ENCODE results near the gene DSCAM. TPM values are rescaled to one million over a fixed set of nuclear protein-coding genes. Genes with fewer than 3 reads are reported as not detected.

The DSCAM gene
- total RNA-seq, 1 experiment from 2014 or later: 0.13 TPM

DNA sequence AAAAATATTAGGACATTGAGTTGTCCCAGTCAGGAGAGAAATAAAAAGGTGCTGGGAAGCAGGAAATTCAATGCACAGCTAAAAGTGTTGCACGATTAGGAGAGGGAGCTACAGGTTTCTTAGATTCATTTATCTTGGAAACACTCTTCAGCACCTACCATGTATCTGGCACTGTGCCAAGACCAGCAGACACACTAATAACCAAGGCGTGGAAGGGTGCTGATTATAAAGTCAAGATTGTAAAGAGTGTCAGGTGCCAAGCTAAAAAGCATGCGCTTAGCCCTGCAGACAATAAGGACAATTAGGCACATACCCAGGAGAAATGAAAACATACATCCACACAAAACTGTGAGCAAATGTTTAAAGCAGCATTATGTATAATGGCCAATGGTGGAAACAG is 129.9 kb downstream of the DSCAM start:
- Mint-ChIP-seq H3K4me1 (no peaks in the 10 kb centered on the region), H3K27me3 (ENCODE audit: low read depth) (0 out of 2 replicates have a peak, but pooled peaks cover 2% of the 10 kb centered on the region), H3K9me3 (peaks cover 35% of the 10 kb centered on the region), H3K27ac (no peak overlapping the region), H3K4me3 (no peak overlapping the region), H3K36me3 (peaks cover 25% of the 10 kb centered on the region)
- no peak for ATAC-seq
- no peak for DNase-seq (ENCODE audit: low spot score)
- POLR2A ChIA-PET: no interaction called here
- TF ChIP-seq, protein P1, sequence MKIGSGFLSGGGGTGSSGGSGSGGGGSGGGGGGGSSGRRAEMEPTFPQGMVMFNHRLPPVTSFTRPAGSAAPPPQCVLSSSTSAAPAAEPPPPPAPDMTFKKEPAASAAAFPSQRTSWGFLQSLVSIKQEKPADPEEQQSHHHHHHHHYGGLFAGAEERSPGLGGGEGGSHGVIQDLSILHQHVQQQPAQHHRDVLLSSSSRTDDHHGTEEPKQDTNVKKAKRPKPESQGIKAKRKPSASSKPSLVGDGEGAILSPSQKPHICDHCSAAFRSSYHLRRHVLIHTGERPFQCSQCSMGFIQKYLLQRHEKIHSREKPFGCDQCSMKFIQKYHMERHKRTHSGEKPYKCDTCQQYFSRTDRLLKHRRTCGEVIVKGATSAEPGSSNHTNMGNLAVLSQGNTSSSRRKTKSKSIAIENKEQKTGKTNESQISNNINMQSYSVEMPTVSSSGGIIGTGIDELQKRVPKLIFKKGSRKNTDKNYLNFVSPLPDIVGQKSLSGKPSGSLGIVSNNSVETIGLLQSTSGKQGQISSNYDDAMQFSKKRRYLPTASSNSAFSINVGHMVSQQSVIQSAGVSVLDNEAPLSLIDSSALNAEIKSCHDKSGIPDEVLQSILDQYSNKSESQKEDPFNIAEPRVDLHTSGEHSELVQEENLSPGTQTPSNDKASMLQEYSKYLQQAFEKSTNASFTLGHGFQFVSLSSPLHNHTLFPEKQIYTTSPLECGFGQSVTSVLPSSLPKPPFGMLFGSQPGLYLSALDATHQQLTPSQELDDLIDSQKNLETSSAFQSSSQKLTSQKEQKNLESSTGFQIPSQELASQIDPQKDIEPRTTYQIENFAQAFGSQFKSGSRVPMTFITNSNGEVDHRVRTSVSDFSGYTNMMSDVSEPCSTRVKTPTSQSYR (CRISPR knock-in tag; IDR thresholded peaks at IDR 0.05): no peak
- TF ChIP-seq PRRX2 (CRISPR knock-in tag; IDR thresholded peaks at IDR 0.05) (no peak), NR3C1 (CRISPR knock-in tag; conservative IDR thresholded peaks at IDR 0.05; ENCODE audit: low read depth) (no peak), TEAD1 (CRISPR knock-in tag; IDR thresholded peaks at IDR 0.05) (no peak), SOX15 (CRISPR knock-in tag; IDR thresholded peaks at IDR 0.05) (no peak), CREB1 (CRISPR knock-in tag; IDR thresholded peaks at IDR 0.05) (no peak), NFATC4 (CRISPR knock-in tag; IDR thresholded peaks at IDR 0.05) (no peak), ATF1 (CRISPR knock-in tag; IDR thresholded peaks at IDR 0.05) (no peak)
- TF ChIP-seq, protein P2, sequence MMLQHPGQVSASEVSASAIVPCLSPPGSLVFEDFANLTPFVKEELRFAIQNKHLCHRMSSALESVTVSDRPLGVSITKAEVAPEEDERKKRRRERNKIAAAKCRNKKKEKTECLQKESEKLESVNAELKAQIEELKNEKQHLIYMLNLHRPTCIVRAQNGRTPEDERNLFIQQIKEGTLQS (CRISPR knock-in tag; conservative IDR thresholded peaks at IDR 0.05): no peak
- TF ChIP-seq, protein P3, sequence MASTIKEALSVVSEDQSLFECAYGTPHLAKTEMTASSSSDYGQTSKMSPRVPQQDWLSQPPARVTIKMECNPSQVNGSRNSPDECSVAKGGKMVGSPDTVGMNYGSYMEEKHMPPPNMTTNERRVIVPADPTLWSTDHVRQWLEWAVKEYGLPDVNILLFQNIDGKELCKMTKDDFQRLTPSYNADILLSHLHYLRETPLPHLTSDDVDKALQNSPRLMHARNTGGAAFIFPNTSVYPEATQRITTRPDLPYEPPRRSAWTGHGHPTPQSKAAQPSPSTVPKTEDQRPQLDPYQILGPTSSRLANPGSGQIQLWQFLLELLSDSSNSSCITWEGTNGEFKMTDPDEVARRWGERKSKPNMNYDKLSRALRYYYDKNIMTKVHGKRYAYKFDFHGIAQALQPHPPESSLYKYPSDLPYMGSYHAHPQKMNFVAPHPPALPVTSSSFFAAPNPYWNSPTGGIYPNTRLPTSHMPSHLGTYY (CRISPR knock-in tag; IDR thresholded peaks at IDR 0.05): no peak
- TF ChIP-seq, protein P4, sequence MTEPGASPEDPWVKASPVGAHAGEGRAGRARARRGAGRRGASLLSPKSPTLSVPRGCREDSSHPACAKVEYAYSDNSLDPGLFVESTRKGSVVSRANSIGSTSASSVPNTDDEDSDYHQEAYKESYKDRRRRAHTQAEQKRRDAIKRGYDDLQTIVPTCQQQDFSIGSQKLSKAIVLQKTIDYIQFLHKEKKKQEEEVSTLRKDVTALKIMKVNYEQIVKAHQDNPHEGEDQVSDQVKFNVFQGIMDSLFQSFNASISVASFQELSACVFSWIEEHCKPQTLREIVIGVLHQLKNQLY (CRISPR knock-in tag; IDR thresholded peaks at IDR 0.05): no peak
- CTCF ChIA-PET: no interaction called here

DNA sequence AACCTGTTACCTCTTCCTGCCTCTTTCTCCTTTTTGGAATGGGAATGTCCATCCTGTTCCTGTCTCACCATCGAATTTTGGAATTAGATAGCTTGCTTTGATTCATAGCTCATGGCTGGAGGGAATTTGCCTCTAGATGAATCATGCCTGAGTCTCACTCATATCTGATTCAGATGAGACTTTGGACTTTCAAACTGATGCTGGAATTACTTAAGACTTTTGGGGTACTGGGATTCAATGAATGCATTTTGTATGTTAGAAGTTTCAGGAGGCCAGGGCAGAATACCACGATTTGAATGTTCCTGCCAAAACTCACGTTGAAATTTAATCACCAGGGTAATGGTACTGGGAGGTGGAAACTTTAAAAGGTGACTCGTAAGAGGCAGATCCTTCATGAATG is 132.4 kb downstream of the DSCAM start:
- H3K27me3 Mint-ChIP-seq (ENCODE audit: low read depth): peaks cover 2% of the 10 kb centered on the region; the same call in 1 of the 2 replicates
- POLR2A ChIA-PET: no interaction called here
- H3K4me3 Mint-ChIP-seq: no peak overlapping the region
- DNase-seq (ENCODE audit: low spot score) (no peak), ATAC-seq (no peak)
- H3K9me3 Mint-ChIP-seq: peaks cover 23% of the 10 kb centered on the region
- peaks cover 8% of the 10 kb centered on the region; the same call in 1 of the 2 replicates for H3K36me3 Mint-ChIP-seq
- CTCF ChIA-PET: interaction anchor here (0.6 kb wide), 1 partner anchor 108 kb away, joined by 3 read pairs; no protein-coding TSS in a partner anchor
- no peaks in the 10 kb centered on the region for H3K4me1 Mint-ChIP-seq
- no peak for TF ChIP-seq CREB1 (CRISPR knock-in tag; IDR thresholded peaks at IDR 0.05)
- TF ChIP-seq, protein P5, sequence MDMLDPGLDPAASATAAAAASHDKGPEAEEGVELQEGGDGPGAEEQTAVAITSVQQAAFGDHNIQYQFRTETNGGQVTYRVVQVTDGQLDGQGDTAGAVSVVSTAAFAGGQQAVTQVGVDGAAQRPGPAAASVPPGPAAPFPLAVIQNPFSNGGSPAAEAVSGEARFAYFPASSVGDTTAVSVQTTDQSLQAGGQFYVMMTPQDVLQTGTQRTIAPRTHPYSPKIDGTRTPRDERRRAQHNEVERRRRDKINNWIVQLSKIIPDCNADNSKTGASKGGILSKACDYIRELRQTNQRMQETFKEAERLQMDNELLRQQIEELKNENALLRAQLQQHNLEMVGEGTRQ (CRISPR knock-in tag; IDR thresholded peaks at IDR 0.05): no peak
- TF ChIP-seq, protein P6, sequence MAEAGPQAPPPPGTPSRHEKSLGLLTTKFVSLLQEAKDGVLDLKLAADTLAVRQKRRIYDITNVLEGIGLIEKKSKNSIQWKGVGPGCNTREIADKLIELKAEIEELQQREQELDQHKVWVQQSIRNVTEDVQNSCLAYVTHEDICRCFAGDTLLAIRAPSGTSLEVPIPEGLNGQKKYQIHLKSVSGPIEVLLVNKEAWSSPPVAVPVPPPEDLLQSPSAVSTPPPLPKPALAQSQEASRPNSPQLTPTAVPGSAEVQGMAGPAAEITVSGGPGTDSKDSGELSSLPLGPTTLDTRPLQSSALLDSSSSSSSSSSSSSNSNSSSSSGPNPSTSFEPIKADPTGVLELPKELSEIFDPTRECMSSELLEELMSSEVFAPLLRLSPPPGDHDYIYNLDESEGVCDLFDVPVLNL (CRISPR knock-in tag; IDR thresholded peaks at IDR 0.05; ENCODE audit: borderline replicate concordance, low read depth): no peak
- no peak for TF ChIP-seq NR1H2 (CRISPR knock-in tag; IDR thresholded peaks at IDR 0.05)
- TF ChIP-seq NFYB (CRISPR knock-in tag; conservative IDR thresholded peaks at IDR 0.05; ENCODE audit: low read depth): no peak
- TF ChIP-seq, protein P7, sequence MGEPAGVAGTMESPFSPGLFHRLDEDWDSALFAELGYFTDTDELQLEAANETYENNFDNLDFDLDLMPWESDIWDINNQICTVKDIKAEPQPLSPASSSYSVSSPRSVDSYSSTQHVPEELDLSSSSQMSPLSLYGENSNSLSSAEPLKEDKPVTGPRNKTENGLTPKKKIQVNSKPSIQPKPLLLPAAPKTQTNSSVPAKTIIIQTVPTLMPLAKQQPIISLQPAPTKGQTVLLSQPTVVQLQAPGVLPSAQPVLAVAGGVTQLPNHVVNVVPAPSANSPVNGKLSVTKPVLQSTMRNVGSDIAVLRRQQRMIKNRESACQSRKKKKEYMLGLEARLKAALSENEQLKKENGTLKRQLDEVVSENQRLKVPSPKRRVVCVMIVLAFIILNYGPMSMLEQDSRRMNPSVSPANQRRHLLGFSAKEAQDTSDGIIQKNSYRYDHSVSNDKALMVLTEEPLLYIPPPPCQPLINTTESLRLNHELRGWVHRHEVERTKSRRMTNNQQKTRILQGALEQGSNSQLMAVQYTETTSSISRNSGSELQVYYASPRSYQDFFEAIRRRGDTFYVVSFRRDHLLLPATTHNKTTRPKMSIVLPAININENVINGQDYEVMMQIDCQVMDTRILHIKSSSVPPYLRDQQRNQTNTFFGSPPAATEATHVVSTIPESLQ (CRISPR knock-in tag; IDR thresholded peaks at IDR 0.05): no peak
- TF ChIP-seq SOX15 (CRISPR knock-in tag; IDR thresholded peaks at IDR 0.05): no peak
- TF ChIP-seq KAT7 (CRISPR knock-in tag; IDR thresholded peaks at IDR 0.05; ENCODE audit: borderline replicate concordance): no peak
- no peak overlapping the region for H3K27ac Mint-ChIP-seq
